ENCODE measurements around the gene TSPAN11. TPM values are rescaled to one million over a fixed set of nuclear protein-coding genes. Genes with fewer than 3 reads are reported as not detected.

TSPAN11 gene
- total RNA-seq, 4 donors from 2014 or later, result 10.7 to 30.6 (median 18.3) TPM

DNA sequence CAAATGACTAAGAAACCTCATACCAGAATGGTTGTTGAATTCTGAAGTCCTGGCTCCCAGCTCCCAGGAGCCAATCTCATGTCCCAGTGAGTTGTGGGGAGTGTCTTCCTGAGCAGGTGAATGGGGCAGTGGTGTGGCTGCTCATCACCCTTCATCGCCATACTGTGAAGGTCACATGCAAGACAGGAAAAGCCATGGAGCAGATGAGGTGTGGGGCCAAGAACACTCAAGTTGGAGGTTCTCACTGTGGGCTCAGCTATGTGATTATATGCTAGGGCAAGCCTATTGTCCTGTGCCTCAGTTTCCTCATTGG is 16.6 kb upstream of the TSPAN11 start:
- no peak for DNase-seq (ENCODE audit: low spot score in 2 of 2)
- TF ChIP-seq CTCF (IDR thresholded peaks at IDR 0.05) (no peak), POLR2A (IDR thresholded peaks at IDR 0.05) (no peak), EP300 (IDR thresholded peaks at IDR 0.05) (no peak)
- Histone ChIP-seq H3K9me3 (no peaks in the 10 kb centered on the region), H3K36me3 (no peaks in the 10 kb centered on the region), H3K4me3 (no peak overlapping the region), H3K4me1 (peaks cover 0 to 51% (median 6%) of the 10 kb centered on the region in 4 donors), H3K27me3 (no peaks in the 10 kb centered on the region), H3K27ac (peak overlapping the region in 2 of 4 donors; percentile 67 to 75)
- 85 to 100% methylated on average over 1 of the region's 1 CpG for WGBS, 2 donors

- no peaks in the 10 kb centered on the region for H3K36me3 ChIP-seq
- H3K27me3 ChIP-seq, result no peaks in the 10 kb centered on the region
- no peaks in the 10 kb centered on the region for H3K9me3 ChIP-seq
- H3K27ac ChIP-seq, result no peak overlapping the region
- H3K4me1 ChIP-seq, result peaks cover 0 to 42% (median 6%) of the 10 kb centered on the region in 4 donors
- 53 to 63% methylated on average over 6 of the region's 6 CpGs for WGBS, 2 donors
- no peak for DNase-seq (ENCODE audit: low spot score in 2 of 2)
- no peak for TF ChIP-seq CTCF (IDR thresholded peaks at IDR 0.05)
- TF ChIP-seq EP300 (IDR thresholded peaks at IDR 0.05), result no peak
- no peak for TF ChIP-seq POLR2A (IDR thresholded peaks at IDR 0.05)
- no peak overlapping the region for H3K4me3 ChIP-seq
Measured at GRCh38 chr12:30911207-30911606, 15.3 kb upstream of the TSPAN11 start.

DNA sequence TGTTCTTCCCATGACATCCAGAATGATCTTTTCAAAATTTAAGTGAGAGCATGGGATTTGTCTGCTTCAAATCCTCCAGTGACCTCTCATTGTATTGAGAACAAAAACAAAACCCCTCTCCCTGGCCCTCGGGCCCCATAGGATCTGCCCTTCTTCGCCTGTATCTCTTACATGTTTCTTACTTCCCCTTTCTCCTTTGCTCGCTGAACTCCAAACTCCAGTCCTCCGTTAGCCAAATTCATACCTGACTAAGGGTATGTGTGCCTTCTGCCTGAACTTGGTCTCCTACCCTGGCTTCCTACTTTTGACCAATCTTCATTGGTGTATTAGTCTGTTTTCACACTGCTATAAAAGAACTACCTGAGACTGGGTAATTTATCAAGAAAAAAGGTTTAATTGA is 13.2 kb upstream of the TSPAN11 start:
- Histone ChIP-seq H3K27ac (no peak overlapping the region), H3K36me3 (no peaks in the 10 kb centered on the region), H3K4me1 (peaks cover 0 to 30% (median 6%) of the 10 kb centered on the region in 4 donors), H3K4me3 (no peak overlapping the region), H3K27me3 (no peaks in the 10 kb centered on the region), H3K9me3 (no peaks in the 10 kb centered on the region)
- WGBS, 2 donors, result 55 to 59% methylated on average over 4 of the region's 4 CpGs
- TF ChIP-seq CTCF (IDR thresholded peaks at IDR 0.05) (no peak), POLR2A (IDR thresholded peaks at IDR 0.05) (no peak), EP300 (IDR thresholded peaks at IDR 0.05) (no peak)
- DNase-seq (ENCODE audit: low spot score in 2 of 2), result no peak

DNA sequence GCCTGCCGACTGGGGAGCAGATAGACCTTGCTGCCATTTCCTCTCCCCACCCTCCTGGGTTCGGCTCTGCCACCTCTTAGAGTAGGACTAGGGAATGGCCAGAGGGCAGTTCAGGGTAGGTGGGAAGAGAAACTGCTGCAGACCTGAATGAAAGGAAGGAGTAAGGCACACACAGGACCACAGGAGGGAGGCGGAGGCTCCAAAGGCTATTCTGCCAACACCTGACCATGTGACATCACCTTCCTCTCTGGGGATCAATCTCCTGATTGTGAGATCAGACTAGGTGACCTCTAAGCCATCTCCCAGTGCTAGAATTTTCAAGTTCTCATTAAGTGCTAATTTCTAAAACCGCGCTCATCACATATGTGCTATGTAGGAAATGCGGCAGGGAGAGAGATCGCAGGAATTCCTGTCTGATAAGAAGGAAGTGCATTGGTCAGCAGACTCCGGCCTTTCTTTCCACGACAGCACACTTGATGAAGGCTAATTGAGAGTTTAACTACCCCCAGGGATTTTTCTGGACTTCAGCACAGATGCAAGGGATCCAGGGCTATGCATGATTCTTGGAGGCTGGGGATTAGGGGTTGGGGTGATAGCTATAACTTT is 11.5 kb upstream of the TSPAN11 start:
- no peaks in the 10 kb centered on the region for H3K9me3 ChIP-seq
- no peak overlapping the region for H3K4me3 ChIP-seq
- H3K27me3 ChIP-seq, result no peaks in the 10 kb centered on the region
- WGBS, 2 donors, result 75 to 82% methylated on average over 9 of the region's 9 CpGs
- H3K4me1 ChIP-seq, result peaks cover 0 to 13% (median under 1%) of the 10 kb centered on the region in 4 donors
- DNase-seq (ENCODE audit: low spot score in 2 of 2), result no peak
- no peak overlapping the region for H3K27ac ChIP-seq
- H3K36me3 ChIP-seq, result no peaks in the 10 kb centered on the region
- TF ChIP-seq POLR2A (IDR thresholded peaks at IDR 0.05) (no peak), EP300 (IDR thresholded peaks at IDR 0.05) (no peak), CTCF (IDR thresholded peaks at IDR 0.05) (no peak)

DNA sequence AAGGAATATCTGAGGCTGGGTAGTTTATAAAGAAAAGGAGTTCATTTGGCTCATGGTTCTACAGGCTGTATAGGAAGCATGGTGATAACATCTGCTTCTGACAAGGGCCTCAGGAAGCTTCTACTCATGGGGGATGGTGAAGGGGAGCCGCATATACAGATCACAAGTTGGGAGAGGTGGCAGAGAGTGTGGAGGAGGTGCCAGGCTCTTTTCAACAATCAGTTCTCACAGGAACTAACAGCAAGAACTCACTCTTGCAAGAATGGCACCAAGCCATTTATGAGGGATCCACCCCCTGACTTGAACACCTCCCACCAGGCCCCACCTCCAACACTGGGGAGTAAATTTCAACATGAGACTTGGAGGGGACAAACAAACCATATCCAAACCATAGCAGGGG is 3.5 kb upstream of the TSPAN11 start:
- no peak overlapping the region for H3K4me3 ChIP-seq
- WGBS, 2 donors, result 63 to 88% methylated on average over 1 of the region's 1 CpG
- H3K4me1 ChIP-seq, result peaks cover 0 to 23% (median 3%) of the 10 kb centered on the region in 4 donors
- H3K36me3 ChIP-seq, result no peaks in the 10 kb centered on the region
- DNase-seq (ENCODE audit: low spot score in 2 of 2), result no peak
- H3K27ac ChIP-seq, result no peak overlapping the region
- no peak for TF ChIP-seq CTCF (IDR thresholded peaks at IDR 0.05)
- TF ChIP-seq EP300 (IDR thresholded peaks at IDR 0.05), result no peak
- no peak for TF ChIP-seq POLR2A (IDR thresholded peaks at IDR 0.05)
- H3K9me3 ChIP-seq, result no peaks in the 10 kb centered on the region
- peaks cover 0 to 10% of the 10 kb centered on the region in 2 donors for H3K27me3 ChIP-seq
